Activated T-helper 9 cell treated with anti-CD3 and anti-CD28 coated beads, Interleukin-2, amount 50 U/mL, for 16 hours (primary cell): Measurements from ENCODE around the gene MAP4.
"Not testable (repeated sequence)": the region's sequence is repeated elsewhere in the genome, so short reads cannot be mapped to it uniquely, and the experiment has no call there.

ENCODE experiments used
- DNase-seq: peaks from one replicate; pipeline ENCODE4 v3.0.0-alpha.2; 2020; ENCODE audit warnings: low read depth

MAP4 gene, protein sequence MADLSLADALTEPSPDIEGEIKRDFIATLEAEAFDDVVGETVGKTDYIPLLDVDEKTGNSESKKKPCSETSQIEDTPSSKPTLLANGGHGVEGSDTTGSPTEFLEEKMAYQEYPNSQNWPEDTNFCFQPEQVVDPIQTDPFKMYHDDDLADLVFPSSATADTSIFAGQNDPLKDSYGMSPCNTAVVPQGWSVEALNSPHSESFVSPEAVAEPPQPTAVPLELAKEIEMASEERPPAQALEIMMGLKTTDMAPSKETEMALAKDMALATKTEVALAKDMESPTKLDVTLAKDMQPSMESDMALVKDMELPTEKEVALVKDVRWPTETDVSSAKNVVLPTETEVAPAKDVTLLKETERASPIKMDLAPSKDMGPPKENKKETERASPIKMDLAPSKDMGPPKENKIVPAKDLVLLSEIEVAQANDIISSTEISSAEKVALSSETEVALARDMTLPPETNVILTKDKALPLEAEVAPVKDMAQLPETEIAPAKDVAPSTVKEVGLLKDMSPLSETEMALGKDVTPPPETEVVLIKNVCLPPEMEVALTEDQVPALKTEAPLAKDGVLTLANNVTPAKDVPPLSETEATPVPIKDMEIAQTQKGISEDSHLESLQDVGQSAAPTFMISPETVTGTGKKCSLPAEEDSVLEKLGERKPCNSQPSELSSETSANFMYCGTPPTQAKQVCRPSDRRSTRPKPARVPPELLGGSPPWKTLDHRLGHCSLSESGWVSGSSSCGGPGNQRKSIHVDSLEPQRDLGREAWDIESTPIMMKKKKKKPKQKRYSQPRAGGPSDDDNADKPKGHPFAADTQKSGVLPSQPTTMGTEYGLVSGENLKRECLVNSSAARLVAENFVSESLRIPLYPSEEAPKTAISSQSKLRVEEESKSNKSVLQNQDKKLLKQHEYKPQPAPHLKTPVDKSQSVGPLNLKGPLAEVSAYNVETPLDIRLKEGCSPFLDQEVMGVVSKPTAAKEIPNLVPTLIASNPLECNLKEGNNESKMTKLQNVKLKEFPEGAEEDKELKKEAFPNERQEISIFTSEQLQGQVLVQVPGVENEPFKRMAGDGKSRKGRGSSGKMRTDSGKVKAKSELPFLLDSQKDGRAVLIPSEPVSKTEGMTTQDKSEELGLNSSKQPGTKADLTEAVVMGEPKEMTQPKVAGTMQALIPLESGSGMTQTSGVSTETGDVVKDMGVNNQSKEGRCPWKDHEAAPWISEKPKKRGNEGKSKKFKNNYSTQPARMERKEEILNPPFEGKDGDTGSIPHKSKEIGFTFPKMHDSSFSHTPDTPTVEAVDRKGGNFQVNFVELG (N-terminal part only)

GRCh38 chr3:48016301-48016973, at the start of gene MAP4:
TSS of gene MAP4 (minus strand) at chr3:48016416. CDS start at chr3:47998860, 17,556 bp downstream.
- no peak for DNase-seq

- DNase-seq, result no peak
Observed at GRCh38 chr3:48065035-48065434, 48.8 kb upstream of the MAP4 start.

GRCh38 chr3:48064292-48064829, 48.1 kb upstream of the MAP4 start:
- no peak for DNase-seq

DNA sequence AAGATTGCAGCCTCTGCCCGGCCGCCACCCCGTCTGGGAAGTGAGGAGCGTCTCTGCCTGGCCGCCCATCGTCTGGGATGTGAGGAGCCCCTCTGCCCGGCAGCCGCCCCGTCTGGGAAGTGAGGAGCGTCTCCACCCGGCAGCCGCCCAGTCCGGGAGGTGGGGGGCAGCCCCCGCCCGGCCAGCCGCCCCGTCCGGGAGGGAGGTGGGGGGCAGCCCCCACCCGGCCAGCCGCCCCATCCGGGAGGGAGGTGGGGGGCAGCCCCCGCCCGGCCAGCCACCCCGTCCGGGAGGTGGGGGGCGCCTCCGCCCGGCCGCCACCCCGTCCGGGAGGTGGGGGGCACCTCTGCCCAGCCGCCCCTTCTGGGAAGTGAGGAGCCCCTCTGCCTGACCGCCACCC, 45.4 kb upstream of the MAP4 start:
- not testable (repeated sequence) for DNase-seq

DNA sequence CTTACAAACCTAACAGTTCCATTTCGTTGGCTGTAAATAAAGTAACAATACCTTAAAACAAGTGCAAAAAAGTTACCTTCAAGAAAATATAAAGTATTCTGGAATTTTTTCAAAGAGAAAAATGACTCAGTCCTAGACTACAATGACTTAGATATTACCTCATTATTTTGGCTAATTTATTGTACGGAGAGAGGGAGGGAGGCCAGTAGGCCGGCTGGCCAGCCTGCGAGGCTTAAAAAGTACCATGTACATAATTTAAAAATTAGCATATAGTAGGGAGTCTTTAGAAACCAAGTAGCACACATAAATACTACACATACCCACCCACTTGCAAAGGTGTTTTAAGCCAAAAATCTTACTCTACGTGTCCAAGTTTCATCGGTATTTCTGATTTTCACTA, 41.9 kb upstream of the MAP4 start:
- no peak for DNase-seq

- no peak for DNase-seq
Observed at GRCh38 chr3:48057521-48057920, 41.3 kb upstream of the MAP4 start.

DNA sequence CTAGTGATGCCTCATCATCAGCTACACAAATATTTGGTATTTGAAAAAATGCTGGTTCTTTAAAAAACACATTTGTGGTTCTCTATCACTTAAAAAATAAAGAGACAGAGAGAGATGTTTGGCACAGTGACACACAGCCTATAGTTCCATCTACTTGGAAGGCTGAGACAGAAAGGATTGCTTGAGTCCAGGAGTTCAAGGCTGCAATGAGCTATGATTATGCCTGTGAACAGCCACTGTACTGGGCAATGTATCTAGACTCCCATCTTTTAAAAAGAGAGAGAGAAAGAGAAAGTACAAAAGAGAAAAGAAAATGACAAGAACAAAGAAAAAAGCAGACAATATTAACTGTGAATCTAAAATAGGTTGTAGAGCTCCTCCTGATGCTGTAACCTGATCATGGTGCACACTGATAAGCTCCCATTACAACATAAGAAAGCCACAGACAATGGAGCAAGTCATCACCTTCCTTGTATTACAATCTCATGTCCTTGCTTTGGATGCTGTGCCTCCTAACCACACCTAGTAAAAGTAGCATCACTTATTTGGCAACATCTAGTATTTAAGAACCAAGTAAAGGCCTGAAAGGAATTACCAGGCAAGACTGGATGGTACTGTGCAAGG, 31.7 kb upstream of the MAP4 start:
- DNase-seq, result no peak

DNA sequence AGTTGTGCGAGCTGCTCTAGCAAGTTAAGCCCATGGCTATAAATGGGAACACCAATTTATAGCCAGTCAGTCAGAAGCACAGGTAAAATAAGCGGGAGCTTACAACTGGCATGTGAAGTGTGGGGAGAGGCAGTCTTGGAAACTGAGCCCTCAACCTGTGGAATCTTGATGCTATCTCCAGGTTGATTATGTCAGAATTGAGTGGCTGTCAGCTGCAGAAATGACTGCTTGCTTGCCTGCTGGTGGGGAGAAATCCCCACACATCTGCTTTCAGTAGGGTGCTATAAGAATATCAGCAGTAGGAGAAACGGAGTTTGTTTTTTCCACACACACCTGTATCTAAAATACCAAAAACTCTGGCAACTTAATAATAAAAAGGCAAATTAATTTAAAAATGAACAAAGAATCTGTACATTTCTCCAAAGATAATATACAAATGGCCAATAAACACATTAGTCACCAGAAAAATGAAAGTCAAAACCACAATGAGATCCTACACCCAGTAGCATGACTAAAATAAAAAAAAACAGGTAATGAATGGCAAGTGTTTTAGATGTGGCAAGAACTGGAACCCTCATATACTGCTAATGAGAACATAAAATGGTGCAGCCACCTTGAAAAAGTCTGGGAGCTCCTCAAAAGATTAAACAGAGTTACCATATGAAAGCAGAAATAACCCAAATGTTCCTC, 26.0 kb upstream of the MAP4 start:
- DNase-seq, result no peak

DNA sequence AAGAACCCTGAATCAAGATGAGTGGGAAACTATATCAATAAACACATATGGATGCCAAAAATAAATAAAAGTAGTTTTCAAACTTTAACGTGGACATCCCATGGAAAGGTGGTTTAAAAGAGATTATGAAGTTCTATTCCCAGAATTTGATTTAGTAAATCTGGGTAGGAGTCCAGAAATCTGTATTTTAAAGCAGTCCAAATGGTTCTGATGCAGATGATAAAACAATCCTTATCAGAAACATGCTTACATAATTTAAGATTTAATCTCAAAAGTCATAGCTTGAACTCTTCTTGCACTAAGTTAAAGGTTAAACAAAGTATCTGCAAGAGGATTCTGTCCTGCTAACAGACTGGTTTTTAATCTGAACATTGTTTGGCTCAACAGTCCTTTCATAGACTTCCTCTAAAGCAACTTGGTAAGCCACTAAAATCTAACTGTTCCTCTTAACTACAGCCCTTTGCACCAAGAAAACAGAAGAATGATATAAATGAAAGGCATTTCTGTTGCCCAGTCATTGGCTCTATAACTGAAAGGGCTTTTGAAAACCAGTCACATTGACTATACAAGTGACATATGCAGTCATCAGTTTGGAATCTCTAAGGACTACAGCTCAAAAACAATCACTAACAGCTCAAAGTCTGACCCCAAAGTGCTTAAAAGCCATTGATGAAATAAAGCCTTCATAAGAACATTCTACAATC, 23.4 kb upstream of the MAP4 start:
- DNase-seq, result no peak

DNA sequence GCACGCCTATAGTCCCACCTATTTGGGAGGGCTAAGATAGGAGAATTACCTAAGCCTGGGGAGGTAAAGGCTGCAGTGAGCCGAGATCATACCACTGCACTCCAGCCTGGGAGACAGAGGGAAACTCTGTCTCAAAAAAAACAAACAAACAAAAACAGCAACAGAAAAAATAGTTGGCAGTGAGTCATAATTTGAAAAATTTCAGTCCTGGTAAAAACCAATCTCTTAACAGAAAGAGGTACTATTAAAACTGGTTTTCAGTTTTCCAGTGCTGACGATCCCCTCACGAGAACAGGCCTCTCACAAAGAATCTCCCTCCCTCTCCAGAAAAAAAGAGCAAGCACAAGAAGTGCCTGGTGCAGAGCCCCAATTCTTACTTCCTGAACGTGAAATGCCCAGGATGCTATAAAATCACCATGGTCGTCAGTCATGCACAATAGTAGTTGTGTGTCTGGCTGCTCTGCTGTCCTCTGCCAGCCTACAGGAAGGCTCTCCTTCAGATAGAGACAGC, 22.8 kb upstream of the MAP4 start:
- DNase-seq, result no peak

DNA sequence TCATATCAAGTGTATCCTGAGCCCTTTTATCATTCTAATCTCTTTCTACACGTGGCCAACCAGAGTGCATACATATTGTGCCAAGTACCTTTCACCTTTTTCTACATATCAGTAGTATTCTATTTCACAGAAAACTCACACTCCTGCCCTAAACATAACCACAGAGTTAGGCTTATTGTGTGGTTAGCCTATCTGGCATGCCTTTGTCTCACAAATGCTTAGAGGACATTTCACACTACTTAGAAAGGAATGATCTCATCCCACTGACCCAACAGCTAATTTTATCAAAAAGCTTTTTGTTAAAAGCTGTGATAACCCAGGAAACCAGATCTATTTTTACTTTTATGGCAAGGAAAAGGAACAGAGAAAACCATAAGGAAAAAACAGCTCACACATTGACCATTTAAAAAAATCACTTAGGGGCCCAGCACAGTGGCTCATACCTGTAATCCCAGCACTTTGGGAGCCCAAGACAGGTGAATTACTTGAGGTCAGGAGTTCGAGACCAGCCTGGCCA, 17.8 kb upstream of the MAP4 start:
- no peak for DNase-seq

DNA sequence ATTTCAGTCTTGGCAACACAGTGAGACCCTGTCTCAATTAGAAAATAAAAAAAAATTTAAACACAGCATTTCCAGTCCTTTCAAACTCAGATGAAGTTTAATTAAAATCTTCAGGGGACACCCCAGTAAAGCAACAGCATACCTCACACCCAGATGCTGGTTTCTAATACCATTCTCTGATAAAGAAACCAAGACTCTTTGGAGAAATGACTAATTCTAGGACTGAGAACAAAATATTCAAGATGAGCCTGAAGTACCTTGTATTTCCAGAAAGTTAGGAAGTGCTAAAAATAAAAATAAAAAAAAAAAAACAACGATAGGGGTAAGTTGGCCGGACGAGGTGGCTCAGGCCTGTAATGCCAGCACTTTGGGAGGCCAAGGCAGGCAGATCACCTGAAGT, 14.0 kb upstream of the MAP4 start:
- DNase-seq, result no peak

- DNase-seq, result no peak
Observed at GRCh38 chr3:48026951-48027908, 11.0 kb upstream of the MAP4 start.

DNA sequence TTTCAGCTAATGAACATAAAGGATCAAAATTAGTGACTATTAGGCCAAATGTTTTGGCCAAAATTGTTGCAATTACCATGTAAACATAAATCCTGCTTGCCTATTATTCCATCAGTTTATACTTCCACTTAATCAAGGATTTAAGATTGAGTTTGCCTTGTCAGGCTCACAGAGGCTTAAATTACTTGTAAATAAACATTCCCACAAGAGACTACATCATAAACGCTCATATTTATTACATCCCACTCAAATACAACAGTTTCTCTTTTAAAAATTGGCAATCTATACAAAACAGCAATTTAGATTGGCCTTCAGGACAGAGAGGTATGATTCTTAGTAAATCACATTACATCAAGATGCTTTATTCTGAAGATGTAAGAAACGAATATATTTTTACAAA, 9.9 kb upstream of the MAP4 start:
- DNase-seq, result no peak

GRCh38 chr3:48024401-48024800, 8.2 kb upstream of the MAP4 start:
- DNase-seq, result no peak

DNA sequence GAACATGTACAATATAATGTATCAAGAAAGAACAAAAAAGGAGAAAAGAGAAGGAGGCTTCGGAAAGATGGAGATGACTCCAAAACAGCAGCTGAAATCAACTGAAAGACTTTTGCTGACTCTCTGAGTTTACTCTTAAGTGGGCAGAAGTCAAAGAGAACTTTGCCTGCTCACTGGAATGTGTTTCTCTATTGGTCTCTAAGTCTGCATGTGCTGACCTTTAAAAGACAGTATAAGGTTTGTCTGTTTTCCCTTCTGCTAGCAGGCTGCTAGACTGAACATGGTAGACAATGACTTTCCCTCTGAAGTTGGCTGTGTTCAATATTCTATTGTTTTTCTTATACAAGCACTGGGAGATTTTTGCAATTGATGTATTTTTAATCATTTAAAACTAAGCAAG, 7.2 kb upstream of the MAP4 start:
- DNase-seq, result no peak

- DNase-seq, result no peak
Observed at GRCh38 chr3:48022178-48022577, 6.0 kb upstream of the MAP4 start.

- no peak for DNase-seq
Observed at GRCh38 chr3:48018841-48019240, 2.6 kb upstream of the MAP4 start.
